Lung (tissue), 12 donors: Measurements from ENCODE around the gene LARP4B. TPM values are rescaled to one million over a fixed set of nuclear protein-coding genes. Genes with fewer than 3 reads are reported as not detected.

Experiments
- ATAC-seq: fragments of 200-7000 bp; cut with Tn5 transposase; one replicate; pipeline ENCODE4 v1.9.1; 2020; ENCODE audit warnings: moderate number of reproducible peaks; ENCODE audit not compliant: insufficient read depth, low FRiP score
- DNase-seq, 3 donors: peaks; one replicate each; pipeline ENCODE4 v3.0.0-alpha.2; 2013 to 2017
- H3K27ac ChIP-seq, 2 donors: one replicate each; pipeline ENCODE4 v1.5.1; 2013; ENCODE audit warnings: mild to moderate bottlenecking in 2 of 2, moderate library complexity in 2 of 2, control low read depth in 1 of 2, inconsistent platforms in 1 of 2, low read depth in 1 of 2, low read length in 1 of 2
- H3K27me3 ChIP-seq, 3 donors: one replicate each; pipeline ENCODE4 v1.5.1; 2013; ENCODE audit warnings: low read length in 2 of 3; ENCODE audit not compliant: control insufficient read depth in 3 of 3, insufficient read depth in 3 of 3
- H3K36me3 ChIP-seq, 4 donors: one replicate each; pipeline ENCODE4 v1.5.1; 2013; ENCODE audit warnings: low read length in 4 of 4, mild to moderate bottlenecking in 1 of 4, moderate library complexity in 1 of 4; ENCODE audit not compliant: control insufficient read depth in 4 of 4, insufficient read depth in 4 of 4
- H3K4me1 ChIP-seq, 5 donors: one replicate each; pipeline ENCODE4 v1.5.1; 2013; ENCODE audit warnings: low read length in 5 of 5, mild to moderate bottlenecking in 2 of 5, moderate library complexity in 1 of 5; ENCODE audit not compliant: control insufficient read depth in 5 of 5, insufficient read depth in 5 of 5
- H3K4me3 ChIP-seq: one replicate; pipeline ENCODE4 v1.5.1; 2013; ENCODE audit warnings: mild to moderate bottlenecking, control low read depth, moderate library complexity
- H3K9ac ChIP-seq, 2 donors: one replicate each; pipeline ENCODE4 v1.5.1; 2013; ENCODE audit warnings: low read length in 2 of 2, control low read depth in 1 of 2; ENCODE audit not compliant: insufficient read depth in 1 of 2
- H3K9me3 ChIP-seq, 4 donors: one replicate each; pipeline ENCODE4 v1.5.1; 2013; ENCODE audit warnings: low read length in 3 of 4, mild to moderate bottlenecking in 1 of 4, moderate library complexity in 1 of 4; ENCODE audit not compliant: control insufficient read depth in 4 of 4, insufficient read depth in 3 of 4
- whole genome bisulfite sequencing, 2 donors: extraction: QIAGEN DNeasy Blood & Tissue Kit; methylation state at CpG; one replicate each; pipeline ENCODE4 v1.1.7; 2013; 5-methylcytosine and 5-hydroxymethylcytosine counted together
- polyA plus RNA-seq, 2 donors: library from polyadenylated mRNA; stranded (reverse); fragments of 200-250 nt; gene quantifications; one replicate each; pipeline ENCODE4 v1.2.1, GENCODE V29; 2013
- total RNA-seq, 2 donors: library from RNA; depleted of rRNA in 1 of 2; stranded (reverse); fragments of >200 nt in 1 of 2; gene quantifications; one replicate each; pipeline ENCODE4 v1.2.1, GENCODE V29; 2014 to 2021
- TF ChIP-seq, protein P1 (sequence below): IDR thresholded peaks from 2 replicates; pipeline ENCODE4 v1.5.1; 2012; ENCODE audit warnings: mild to moderate bottlenecking; ENCODE audit errors: control extremely low read depth, extremely low read depth
- donor health status: control.
- donor health status: control.
- donor health status: Bipolar disorder and iron deficiency.
- donor health status: healthy.
- donor health status: DM: yes; HTN: yes; CAD: no.

Gene LARP4B
- total and polyA plus RNA-seq, 4 donors: 24.7 to 133 (median 66.9) TPM

DNA sequence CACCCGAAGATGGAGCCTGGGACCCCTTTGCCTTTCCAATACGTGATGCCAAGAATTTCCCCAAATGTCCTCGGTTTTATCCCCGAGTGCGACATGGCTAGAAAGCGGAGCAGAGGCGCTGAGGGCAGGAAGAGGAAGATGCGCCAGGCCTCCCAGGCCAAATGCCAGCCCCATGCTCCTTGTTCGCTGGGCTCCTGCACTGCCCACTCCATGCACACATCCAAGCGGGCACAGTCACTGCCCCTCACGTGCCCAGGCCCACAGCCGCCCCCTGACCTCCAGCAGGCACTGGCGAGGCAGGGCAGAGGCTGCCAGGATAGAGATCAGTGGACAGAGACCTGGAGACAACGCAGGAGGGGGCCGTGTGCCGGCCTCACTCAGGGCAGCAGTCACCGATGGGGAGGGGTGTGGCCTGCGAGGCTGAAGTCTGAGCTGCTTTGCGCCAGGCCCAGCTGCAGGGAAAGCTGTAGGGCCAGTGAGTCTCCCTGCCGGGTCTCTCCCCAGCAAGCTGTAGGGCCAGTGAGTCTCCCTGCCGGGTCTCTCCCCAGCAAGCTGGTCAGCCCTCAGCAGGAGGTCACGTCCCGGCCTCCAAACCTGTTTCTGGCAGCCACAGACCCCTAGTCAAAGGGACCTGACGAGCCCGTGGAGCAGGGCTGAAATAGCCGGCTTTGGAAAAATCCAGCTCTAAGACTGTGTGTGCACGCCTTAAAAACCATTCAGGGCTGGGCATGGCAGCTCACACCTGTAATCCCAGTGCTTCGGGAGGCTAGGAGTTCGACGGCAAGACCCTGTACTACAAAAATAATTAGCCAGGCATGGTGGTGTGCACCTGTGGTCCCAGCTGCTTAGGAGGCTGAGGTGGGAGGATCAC is 141.4 kb downstream of the LARP4B start:
- WGBS, 2 donors: 68 to 82% methylated on average over 30 of the region's 30 CpGs
- Histone ChIP-seq H3K9ac (no peak overlapping the region), H3K36me3 (no peaks in the 10 kb centered on the region), H3K4me3 (no peak overlapping the region), H3K9me3 (peaks cover 0 to 2% (median 0%) of the 10 kb centered on the region in 4 donors), H3K4me1 (peaks cover 0 to 16% (median 0%) of the 10 kb centered on the region in 5 donors), H3K27me3 (peaks cover 0 to 4% (median 0%) of the 10 kb centered on the region in 3 donors), H3K27ac (no peak overlapping the region)
- DNase-seq: no peak
- TF ChIP-seq, protein P1, sequence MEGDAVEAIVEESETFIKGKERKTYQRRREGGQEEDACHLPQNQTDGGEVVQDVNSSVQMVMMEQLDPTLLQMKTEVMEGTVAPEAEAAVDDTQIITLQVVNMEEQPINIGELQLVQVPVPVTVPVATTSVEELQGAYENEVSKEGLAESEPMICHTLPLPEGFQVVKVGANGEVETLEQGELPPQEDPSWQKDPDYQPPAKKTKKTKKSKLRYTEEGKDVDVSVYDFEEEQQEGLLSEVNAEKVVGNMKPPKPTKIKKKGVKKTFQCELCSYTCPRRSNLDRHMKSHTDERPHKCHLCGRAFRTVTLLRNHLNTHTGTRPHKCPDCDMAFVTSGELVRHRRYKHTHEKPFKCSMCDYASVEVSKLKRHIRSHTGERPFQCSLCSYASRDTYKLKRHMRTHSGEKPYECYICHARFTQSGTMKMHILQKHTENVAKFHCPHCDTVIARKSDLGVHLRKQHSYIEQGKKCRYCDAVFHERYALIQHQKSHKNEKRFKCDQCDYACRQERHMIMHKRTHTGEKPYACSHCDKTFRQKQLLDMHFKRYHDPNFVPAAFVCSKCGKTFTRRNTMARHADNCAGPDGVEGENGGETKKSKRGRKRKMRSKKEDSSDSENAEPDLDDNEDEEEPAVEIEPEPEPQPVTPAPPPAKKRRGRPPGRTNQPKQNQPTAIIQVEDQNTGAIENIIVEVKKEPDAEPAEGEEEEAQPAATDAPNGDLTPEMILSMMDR: no peak
- peak; percentile 24 for ATAC-seq

DNA sequence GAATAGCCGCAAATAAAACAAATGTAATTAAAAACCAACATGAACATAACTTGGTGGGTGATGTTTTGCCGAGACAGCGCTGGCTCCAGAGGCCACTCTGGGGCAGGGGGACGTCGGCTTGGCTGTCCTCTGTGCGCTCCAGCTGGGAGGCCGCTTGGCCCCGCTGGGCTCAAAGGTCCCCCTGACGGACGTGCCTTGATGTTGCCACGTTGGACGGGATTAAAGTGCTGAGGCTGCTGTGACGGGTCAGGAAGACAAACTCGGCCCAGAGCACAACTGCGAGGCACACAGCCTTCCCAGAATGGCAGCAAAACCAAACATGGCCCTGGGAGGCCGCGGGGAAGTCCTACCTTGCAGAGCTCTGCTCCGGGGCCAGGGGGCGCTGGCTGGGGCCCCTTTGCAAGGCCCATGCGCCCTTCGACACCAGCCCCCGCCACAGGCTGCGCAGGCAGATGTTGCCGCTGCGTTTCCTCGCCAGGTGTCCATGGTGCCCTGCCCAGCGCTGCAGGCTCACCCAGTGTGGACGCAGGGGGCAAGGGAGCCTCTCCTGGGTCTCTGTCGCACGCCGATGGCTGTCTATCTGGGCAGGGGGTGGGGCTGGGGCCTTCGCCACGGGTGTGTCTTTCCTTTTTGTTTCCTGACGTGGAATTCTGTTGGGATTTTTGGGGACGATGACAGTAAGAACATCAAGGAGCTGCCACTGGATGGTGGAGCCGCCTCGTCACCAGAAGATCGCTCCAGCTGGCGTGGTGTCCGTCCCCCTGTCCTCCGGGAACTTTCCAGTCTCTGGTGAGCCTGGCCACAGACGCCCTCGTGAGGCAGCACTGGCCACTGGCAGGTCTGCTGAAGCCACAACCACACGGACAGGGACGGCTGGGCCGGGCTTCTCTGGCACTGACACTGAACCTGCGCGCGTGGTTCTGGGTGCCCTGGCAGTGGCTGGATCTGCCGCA is 142.4 kb downstream of the LARP4B start:
- H3K9ac ChIP-seq: peak overlapping the region in 1 of 2 donors; percentile 47

GRCh38 chr10:787933-788651 is 143.4 kb downstream of the LARP4B start:
- H3K4me1 ChIP-seq: peaks cover 0 to 16% (median 0%) of the 10 kb centered on the region in 5 donors
- H3K36me3 ChIP-seq: no peaks in the 10 kb centered on the region
- no peak overlapping the region for H3K4me3 ChIP-seq
- H3K9ac ChIP-seq: no peak overlapping the region
- TF ChIP-seq, protein P1: no peak
- no peak overlapping the region for H3K27ac ChIP-seq
- 74 to 81% methylated on average over 32 of the region's 32 CpGs for WGBS, 2 donors
- DNase-seq (peak in 2 of 3 donors; percentile 24 to 34), ATAC-seq (no peak)
- H3K9me3 ChIP-seq: peaks cover 0 to 2% (median 0%) of the 10 kb centered on the region in 4 donors
- peaks cover 0 to 12% (median under 1%) of the 10 kb centered on the region in 3 donors for H3K27me3 ChIP-seq

More for the DNA sequence above, 142.4 kb downstream of the LARP4B start:
- no peak overlapping the region for H3K27ac ChIP-seq
- H3K4me1 ChIP-seq: peaks cover 0 to 16% (median 0%) of the 10 kb centered on the region in 5 donors
- TF ChIP-seq, protein P1: no peak
- H3K9me3 ChIP-seq: peaks cover 0 to 2% (median 0%) of the 10 kb centered on the region in 4 donors
- ATAC-seq (peak; percentile 77), DNase-seq (peak; percentile 52 to 83 (median 76))
- H3K36me3 ChIP-seq: no peaks in the 10 kb centered on the region
- peaks cover 0 to 7% (median 0%) of the 10 kb centered on the region in 3 donors for H3K27me3 ChIP-seq
- no peak overlapping the region for H3K4me3 ChIP-seq
- 25 to 52% methylated on average over 50 of the region's 50 CpGs for WGBS, 2 donors
